ENCODE data around the gene EFTUD2. TPM values are rescaled to one million over a fixed set of nuclear protein-coding genes. Genes with fewer than 3 reads are reported as not detected.

The EFTUD2 gene
- total and polyA plus RNA-seq, 2 donors from 2014 or later = 37.9 to 98.4 TPM

DNA sequence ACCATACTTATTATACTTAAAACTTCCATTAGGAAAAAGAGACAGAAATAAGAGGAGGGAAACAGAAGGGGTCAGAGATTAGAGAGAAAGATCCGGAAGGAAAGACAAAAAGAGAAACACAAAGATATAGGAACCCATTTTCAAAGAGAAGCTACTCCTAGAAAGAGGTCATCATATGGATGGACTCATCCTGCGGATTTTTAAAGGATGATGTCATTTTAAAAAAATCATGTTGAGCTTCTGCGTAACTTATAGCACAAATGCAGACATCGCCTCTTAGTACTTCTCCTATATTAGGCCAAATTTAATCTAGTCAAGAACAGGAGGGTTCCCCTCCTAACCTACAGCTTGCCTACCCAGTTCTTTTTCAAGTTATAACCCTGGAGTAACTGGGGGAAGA lies 18.1 kb downstream of the EFTUD2 start:
- intact Hi-C loops (cut with DNase I) = no loop called here

DNA sequence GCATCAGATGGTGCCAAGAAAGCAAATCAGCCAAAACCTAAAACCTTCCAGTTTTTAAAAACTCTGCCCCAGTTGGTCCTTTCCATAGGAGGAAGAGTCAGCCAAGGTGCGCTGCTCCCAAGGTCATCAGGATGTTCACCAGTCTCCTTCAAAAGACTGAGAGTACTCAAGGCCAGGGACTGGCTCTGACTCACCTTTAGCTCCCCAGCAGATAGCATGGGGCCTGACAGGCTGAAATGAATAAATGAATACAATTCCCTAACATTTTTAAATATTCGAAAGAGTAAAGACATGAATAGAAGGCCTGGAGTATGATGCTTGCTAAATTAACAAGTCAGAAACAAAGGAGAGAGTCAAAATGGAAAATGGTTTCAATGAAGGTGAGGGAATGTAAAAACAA lies 19.2 kb downstream of the EFTUD2 start:
- no peaks in the 10 kb centered on the region for H3K4me1 ChIP-seq (ENCODE audit: control insufficient read depth in 2 of 3, insufficient read depth in 2 of 3, low read depth in 1 of 3, low read length in 3 of 3)
- H3K9ac ChIP-seq (ENCODE audit: low read length in 3 of 3) = no peak overlapping the region
- no peaks in the 10 kb centered on the region for H3K27me3 ChIP-seq (ENCODE audit: control insufficient read depth, insufficient read depth, low read length)
- H3K4me3 ChIP-seq (ENCODE audit: low read length in 3 of 3) = no peak overlapping the region
- peaks cover 11 to 55% (median 35%) of the 10 kb centered on the region in 3 donors for H3K36me3 ChIP-seq (ENCODE audit: control insufficient read depth in 2 of 3, insufficient read depth in 3 of 3, low read length in 3 of 3)
- no peak overlapping the region for H3K27ac ChIP-seq (ENCODE audit: low read depth in 2 of 2, low read length in 2 of 2)
- intact Hi-C loops (cut with DNase I) = no loop called here
- DNase-seq = no peak
- no peak for FAIRE-seq
- TF ChIP-seq, protein P1, sequence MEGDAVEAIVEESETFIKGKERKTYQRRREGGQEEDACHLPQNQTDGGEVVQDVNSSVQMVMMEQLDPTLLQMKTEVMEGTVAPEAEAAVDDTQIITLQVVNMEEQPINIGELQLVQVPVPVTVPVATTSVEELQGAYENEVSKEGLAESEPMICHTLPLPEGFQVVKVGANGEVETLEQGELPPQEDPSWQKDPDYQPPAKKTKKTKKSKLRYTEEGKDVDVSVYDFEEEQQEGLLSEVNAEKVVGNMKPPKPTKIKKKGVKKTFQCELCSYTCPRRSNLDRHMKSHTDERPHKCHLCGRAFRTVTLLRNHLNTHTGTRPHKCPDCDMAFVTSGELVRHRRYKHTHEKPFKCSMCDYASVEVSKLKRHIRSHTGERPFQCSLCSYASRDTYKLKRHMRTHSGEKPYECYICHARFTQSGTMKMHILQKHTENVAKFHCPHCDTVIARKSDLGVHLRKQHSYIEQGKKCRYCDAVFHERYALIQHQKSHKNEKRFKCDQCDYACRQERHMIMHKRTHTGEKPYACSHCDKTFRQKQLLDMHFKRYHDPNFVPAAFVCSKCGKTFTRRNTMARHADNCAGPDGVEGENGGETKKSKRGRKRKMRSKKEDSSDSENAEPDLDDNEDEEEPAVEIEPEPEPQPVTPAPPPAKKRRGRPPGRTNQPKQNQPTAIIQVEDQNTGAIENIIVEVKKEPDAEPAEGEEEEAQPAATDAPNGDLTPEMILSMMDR (IDR thresholded peaks at IDR 0.05; ENCODE audit: borderline replicate concordance, extremely low read depth, insufficient read depth) = no peak
- H3K9me3 ChIP-seq (ENCODE audit: control insufficient read depth in 2 of 3, insufficient read depth in 1 of 3, low read length in 3 of 3) = no peaks in the 10 kb centered on the region

More for the DNA sequence above, 18.1 kb downstream of the EFTUD2 start:
- no peaks in the 10 kb centered on the region for H3K4me1 ChIP-seq (ENCODE audit: control insufficient read depth in 2 of 3, insufficient read depth in 2 of 3, low read depth in 1 of 3, low read length in 3 of 3)
- H3K9me3 ChIP-seq (ENCODE audit: control insufficient read depth in 2 of 3, insufficient read depth in 1 of 3, low read length in 3 of 3) = no peaks in the 10 kb centered on the region
- H3K9ac ChIP-seq (ENCODE audit: low read length in 3 of 3) = no peak overlapping the region
- H3K36me3 ChIP-seq (ENCODE audit: control insufficient read depth in 2 of 3, insufficient read depth in 3 of 3, low read length in 3 of 3) = peaks cover 12 to 52% (median 37%) of the 10 kb centered on the region in 3 donors
- H3K27me3 ChIP-seq (ENCODE audit: control insufficient read depth, insufficient read depth, low read length) = no peaks in the 10 kb centered on the region
- FAIRE-seq (no peak), DNase-seq (no peak)
- TF ChIP-seq, protein P1 (IDR thresholded peaks at IDR 0.05; ENCODE audit: borderline replicate concordance, extremely low read depth, insufficient read depth) = no peak
- H3K4me3 ChIP-seq (ENCODE audit: low read length in 3 of 3) = no peak overlapping the region
- H3K27ac ChIP-seq (ENCODE audit: low read depth in 2 of 2, low read length in 2 of 2) = no peak overlapping the region

DNA sequence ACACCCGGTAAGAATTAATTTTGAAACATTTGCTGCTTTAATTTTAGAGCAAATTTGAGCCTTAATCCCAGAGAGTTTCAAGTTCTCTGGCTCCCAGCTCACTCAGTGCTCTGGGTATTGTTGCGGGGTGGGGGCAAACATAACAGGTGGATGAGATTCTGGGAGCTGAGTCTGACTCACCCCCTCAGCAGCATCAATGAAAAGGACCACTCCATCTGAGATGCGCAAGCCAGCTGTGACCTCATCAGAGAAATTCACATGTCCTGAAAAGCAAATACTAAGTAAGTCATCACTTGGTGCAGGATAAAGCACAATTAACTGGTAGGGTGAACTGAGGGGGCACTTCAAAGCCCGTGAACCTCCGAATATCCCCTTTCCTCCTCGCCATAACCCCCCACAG lies 19.9 kb downstream of the EFTUD2 start:
- no peaks in the 10 kb centered on the region for H3K4me1 ChIP-seq (ENCODE audit: control insufficient read depth in 2 of 3, insufficient read depth in 2 of 3, low read depth in 1 of 3, low read length in 3 of 3)
- H3K4me3 ChIP-seq (ENCODE audit: low read length in 3 of 3) = no peak overlapping the region
- peaks cover 9 to 53% (median 33%) of the 10 kb centered on the region in 3 donors for H3K36me3 ChIP-seq (ENCODE audit: control insufficient read depth in 2 of 3, insufficient read depth in 3 of 3, low read length in 3 of 3)
- H3K27ac ChIP-seq (ENCODE audit: low read depth in 2 of 2, low read length in 2 of 2) = no peak overlapping the region
- FAIRE-seq (no peak), DNase-seq (no peak)
- no peak overlapping the region for H3K9ac ChIP-seq (ENCODE audit: low read length in 3 of 3)
- no peaks in the 10 kb centered on the region for H3K9me3 ChIP-seq (ENCODE audit: control insufficient read depth in 2 of 3, insufficient read depth in 1 of 3, low read length in 3 of 3)
- intact Hi-C loops (cut with DNase I) = no loop called here
- TF ChIP-seq, protein P1 (IDR thresholded peaks at IDR 0.05; ENCODE audit: borderline replicate concordance, extremely low read depth, insufficient read depth) = no peak
- no peaks in the 10 kb centered on the region for H3K27me3 ChIP-seq (ENCODE audit: control insufficient read depth, insufficient read depth, low read length)

DNA sequence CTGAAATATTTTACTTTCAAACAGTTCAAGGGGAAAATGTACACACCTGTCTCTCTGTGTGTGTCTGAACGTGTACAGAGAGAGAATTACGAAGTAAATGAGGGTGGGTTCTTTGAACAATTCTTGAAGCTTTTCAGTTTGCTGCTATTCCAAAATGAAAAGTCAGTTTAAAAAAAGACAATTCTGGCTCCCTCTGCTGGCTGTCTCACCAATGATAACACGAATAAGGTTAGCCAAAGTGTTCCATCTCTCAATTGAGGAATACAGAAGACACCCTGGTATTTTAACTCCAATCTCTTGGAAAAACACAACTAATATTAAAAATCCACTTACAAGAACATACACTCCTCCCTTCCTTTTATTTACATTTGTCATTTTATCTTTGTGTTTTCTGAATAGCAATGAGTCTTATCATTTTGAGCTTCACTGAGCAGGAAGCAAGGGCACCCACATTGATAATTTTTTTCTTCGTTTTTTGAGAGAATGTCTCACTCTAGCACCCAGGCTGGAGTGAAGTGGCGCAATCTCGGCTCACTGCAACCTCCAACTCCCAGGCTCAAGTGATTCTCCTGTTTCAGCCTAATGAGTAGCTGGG lies 20.5 kb downstream of the EFTUD2 start:
- no peaks in the 10 kb centered on the region for H3K27me3 ChIP-seq (ENCODE audit: control insufficient read depth, insufficient read depth, low read length)
- intact Hi-C loops (cut with DNase I) = no loop called here

More for the DNA sequence above, 20.5 kb downstream of the EFTUD2 start:
- Histone ChIP-seq H3K9ac (ENCODE audit: low read length in 3 of 3) (no peak overlapping the region), H3K4me3 (ENCODE audit: low read length in 3 of 3) (no peak overlapping the region), H3K9me3 (ENCODE audit: control insufficient read depth in 2 of 3, insufficient read depth in 1 of 3, low read length in 3 of 3) (no peaks in the 10 kb centered on the region), H3K36me3 (ENCODE audit: control insufficient read depth in 2 of 3, insufficient read depth in 3 of 3, low read length in 3 of 3) (peaks cover 12 to 54% (median 34%) of the 10 kb centered on the region in 3 donors), H3K27ac (ENCODE audit: low read depth in 2 of 2, low read length in 2 of 2) (no peak overlapping the region), H3K4me1 (ENCODE audit: control insufficient read depth in 2 of 3, insufficient read depth in 2 of 3, low read depth in 1 of 3, low read length in 3 of 3) (no peaks in the 10 kb centered on the region)
- TF ChIP-seq, protein P1 (IDR thresholded peaks at IDR 0.05; ENCODE audit: borderline replicate concordance, extremely low read depth, insufficient read depth) = peak; percentile 61
- DNase-seq = peak in 3 of 5 donors; percentile 25 to 66 (median 55)
- FAIRE-seq = no peak

Measured in kidney (tissue), 14 donors.